Left colon (tissue), 2 donors: Measurements from ENCODE around the gene PROS1. TPM values are rescaled to one million over a fixed set of nuclear protein-coding genes. Genes with fewer than 3 reads are reported as not detected.
"Not testable (repeated sequence)": the region's sequence is repeated elsewhere in the genome, so short reads cannot be mapped to it uniquely, and the experiment has no call there.

Source experiments
- ATAC-seq: fragments of 200-7000 bp; cut with Tn5 transposase; one replicate; pipeline ENCODE4 v1.9.1; 2020; ENCODE audit warnings: mild to moderate bottlenecking, moderate library complexity
- DNase-seq, 2 donors: peaks; one replicate each; pipeline ENCODE4 v3.0.0-alpha.2; 2020
- intact Hi-C, 2 donors: fragments of 100-400 bp; cut with DNase I in 1 of 2; cut with micrococcal nuclease in 1 of 2; formaldehyde crosslinking; loops; one replicate each; pipeline versions ENCODE4 v1.11.2 to v1.14.0; 2022; cut with DNase I, micrococcal nuclease
- total RNA-seq, 2 donors: library from RNA; stranded (reverse); fragmentation: NEBNext Ultra II Directional; extraction: Animal tissue kit (Norgen Biotek cat#: 25700); gene quantifications; one replicate each; pipeline ENCODE4 v1.2.1, GENCODE V29; 2021
- donor health status: DM: no; HTN: no; CAD: no.
- donor health status: DM: yes; HTN: yes; CAD: no.

Gene PROS1
- total RNA-seq, 2 donors from 2014 or later = 16.1 to 33.0 TPM

- DNase-seq (no peak), ATAC-seq (no peak)
- intact Hi-C loops = no loop called here
These were observed 8.0 kb upstream of the PROS1 start for GRCh38 chr3:93981649-93982048.

GRCh38 chr3:93979850-93980676, 6.4 kb upstream of the PROS1 start, which contains the start of gene ARL13B:
Gene ARL13B (plus strand): TSS chr3:93980155. CDS start chr3:93980424, 269 bp downstream.
- DNase-seq (peak; percentile 96 to 98), ATAC-seq (peak; percentile 99)
- intact Hi-C loops = loop anchor here in 1 of 2 donors (10.0 kb wide), 1 partner anchor 85 kb away; the partner anchor contains the start of genes DHFR2 and NSUN3

- intact Hi-C loops = loop anchor here in 1 of 2 donors (10.0 kb wide), 1 partner anchor 95 kb away; the partner anchor contains the start of genes DHFR2 and NSUN3
- DNase-seq (no peak), ATAC-seq (no peak)
These were observed 3.7 kb downstream of the PROS1 start for GRCh38 chr3:93969997-93970396.

GRCh38 chr3:93969443-93969842, 4.3 kb downstream of the PROS1 start:
- intact Hi-C loops = no loop called here
- DNase-seq (no peak), ATAC-seq (no peak)

- DNase-seq, intact Hi-C loops, ATAC-seq: not testable (repeated sequence)
These were observed 8.6 kb downstream of the PROS1 start for GRCh38 chr3:93965106-93965505.

GRCh38 chr3:93962798-93963197, 10.9 kb downstream of the PROS1 start:
- no peak for DNase-seq
- ATAC-seq = no peak
- intact Hi-C loops = no loop called here

- no peak for DNase-seq
- no peak for ATAC-seq
- intact Hi-C loops = no loop called here
These were observed 12.2 kb downstream of the PROS1 start for GRCh38 chr3:93961489-93961888.

- ATAC-seq = no peak
- DNase-seq = no peak
- intact Hi-C loops = no loop called here
These were observed 12.7 kb downstream of the PROS1 start for GRCh38 chr3:93961026-93961425.

GRCh38 chr3:93949958-93950357, 23.7 kb downstream of the PROS1 start:
- ATAC-seq, DNase-seq, intact Hi-C loops: not testable (repeated sequence)

- DNase-seq, intact Hi-C loops, ATAC-seq: not testable (repeated sequence)
These were observed 36.2 kb downstream of the PROS1 start for GRCh38 chr3:93937485-93937884.

GRCh38 chr3:93936549-93936948, 37.1 kb downstream of the PROS1 start:
- intact Hi-C loops = no loop called here
- DNase-seq (no peak), ATAC-seq (no peak)

GRCh38 chr3:93934366-93935046, 39.2 kb downstream of the PROS1 start:
- intact Hi-C loops = no loop called here
- DNase-seq (no peak), ATAC-seq (no peak)

GRCh38 chr3:93931597-93932229, 42.0 kb downstream of the PROS1 start:
- intact Hi-C loops = no loop called here
- DNase-seq (no peak), ATAC-seq (no peak)

GRCh38 chr3:93930041-93930440, 43.7 kb downstream of the PROS1 start:
- DNase-seq = no peak
- intact Hi-C loops = no loop called here
- no peak for ATAC-seq

GRCh38 chr3:93926789-93927188, 46.9 kb downstream of the PROS1 start:
- no peak for ATAC-seq
- intact Hi-C loops = no loop called here
- no peak for DNase-seq

GRCh38 chr3:93924491-93924890, 49.2 kb downstream of the PROS1 start:
- DNase-seq (no peak), ATAC-seq (no peak)
- intact Hi-C loops = no loop called here

- intact Hi-C loops = no loop called here
- DNase-seq = no peak
- no peak for ATAC-seq
These were observed 50.7 kb downstream of the PROS1 start for GRCh38 chr3:93923006-93923405.

GRCh38 chr3:93917546-93918029, 56.1 kb downstream of the PROS1 start:
- ATAC-seq = not testable (repeated sequence)

GRCh38 chr3:93913623-93914022, 60.1 kb downstream of the PROS1 start:
- ATAC-seq, DNase-seq, intact Hi-C loops: not testable (repeated sequence)

More at GRCh38 chr3:93917546-93918029, 56.1 kb downstream of the PROS1 start:
- DNase-seq, intact Hi-C loops: not testable (repeated sequence)
